GM03348 (cell line): ENCODE data around the gene KRT13.
"Not testable (repeated sequence)": the region's sequence is repeated elsewhere in the genome, so short reads cannot be mapped to it uniquely, and the experiment has no call there.

Experiments used
- DNase-seq: peaks from one replicate; pipeline ENCODE4 v3.0.0; 2012; ENCODE audit warnings: low spot score

KRT13 gene

GRCh38 chr17:41505007-41505808, at the start of gene KRT13:
KRT13 (minus strand) TSS chr17:41505612; CDS start chr17:41505550, 62 bp downstream.
- no peak for DNase-seq

DNA sequence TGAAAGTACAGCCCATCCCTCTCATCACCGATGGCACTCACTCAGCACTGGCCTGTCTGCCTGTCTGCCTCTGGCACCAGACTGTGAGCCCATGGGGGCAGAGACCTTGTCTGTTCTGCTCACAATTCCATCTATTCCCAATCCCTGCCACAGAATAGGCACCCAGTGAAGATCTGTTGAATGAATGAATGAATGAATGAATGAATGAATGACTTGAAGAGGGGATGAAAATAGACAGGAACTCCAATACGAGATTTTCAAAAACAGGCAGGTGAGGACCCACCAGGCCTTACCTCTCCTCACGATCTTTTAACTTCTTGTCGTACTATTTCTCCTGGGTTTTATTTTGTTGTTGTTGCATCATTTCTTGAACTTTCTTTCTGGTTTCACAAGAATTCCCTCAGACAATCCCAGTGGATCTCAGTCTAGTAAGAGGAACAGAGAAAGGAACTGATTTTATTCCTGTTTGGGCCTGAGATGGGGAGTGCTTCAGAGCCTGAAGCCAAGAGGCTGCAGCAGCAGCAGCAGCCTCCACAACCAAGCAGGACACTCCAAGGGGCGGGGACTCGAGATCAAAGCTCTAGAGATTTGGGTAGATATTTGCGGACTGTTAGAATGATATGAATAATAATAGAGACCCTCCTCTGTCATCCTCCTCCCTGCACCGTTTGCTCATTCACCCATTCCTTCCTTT, 48.7 kb upstream of the KRT13 start:
- no peak for DNase-seq

DNA sequence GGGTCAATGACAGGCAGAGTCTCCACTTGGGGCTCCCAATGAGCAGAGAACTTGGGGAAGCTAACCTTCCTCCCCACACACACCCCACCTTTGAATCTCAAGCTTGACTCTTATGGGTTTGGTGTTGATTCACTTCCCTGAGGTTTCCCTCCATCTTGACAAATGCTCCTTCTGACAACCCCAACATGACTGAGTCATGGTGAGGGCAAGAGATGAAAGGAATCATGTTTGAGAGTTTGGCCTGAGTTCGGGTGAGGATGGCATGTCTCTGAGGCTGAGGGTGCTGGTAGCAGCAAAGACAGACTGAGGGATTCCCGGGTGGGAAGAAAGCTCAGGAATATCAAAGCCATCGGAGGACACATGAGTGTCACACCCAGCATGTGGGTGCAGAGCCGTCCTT, 47.8 kb upstream of the KRT13 start:
- DNase-seq = no peak

DNA sequence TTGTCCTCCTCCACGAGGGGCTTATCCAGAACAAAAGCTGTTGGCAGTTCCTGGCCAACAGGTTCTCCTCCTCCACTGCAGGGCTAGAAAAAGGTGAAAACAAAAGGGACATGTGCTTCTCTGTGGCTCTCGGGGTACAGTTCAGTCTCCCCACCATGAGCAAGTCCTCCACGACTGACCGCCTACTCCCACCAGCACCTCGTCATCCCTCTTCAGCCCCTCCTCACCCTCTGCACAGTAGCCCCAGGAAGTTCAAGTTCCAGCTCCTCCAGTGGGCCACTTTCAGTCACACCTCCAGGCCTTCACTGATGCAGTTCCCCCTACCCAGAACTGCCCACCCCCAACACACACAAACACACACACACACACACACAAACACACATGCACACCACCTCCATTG, 47.0 kb upstream of the KRT13 start:
- no peak for DNase-seq

- no peak for DNase-seq
These were observed 46.0 kb upstream of the KRT13 start for GRCh38 chr17:41551365-41551764.

GRCh38 chr17:41549596-41550039, 44.2 kb upstream of the KRT13 start:
- DNase-seq = no peak

GRCh38 chr17:41548844-41549595, 43.6 kb upstream of the KRT13 start:
- peak; percentile 92 for DNase-seq

DNA sequence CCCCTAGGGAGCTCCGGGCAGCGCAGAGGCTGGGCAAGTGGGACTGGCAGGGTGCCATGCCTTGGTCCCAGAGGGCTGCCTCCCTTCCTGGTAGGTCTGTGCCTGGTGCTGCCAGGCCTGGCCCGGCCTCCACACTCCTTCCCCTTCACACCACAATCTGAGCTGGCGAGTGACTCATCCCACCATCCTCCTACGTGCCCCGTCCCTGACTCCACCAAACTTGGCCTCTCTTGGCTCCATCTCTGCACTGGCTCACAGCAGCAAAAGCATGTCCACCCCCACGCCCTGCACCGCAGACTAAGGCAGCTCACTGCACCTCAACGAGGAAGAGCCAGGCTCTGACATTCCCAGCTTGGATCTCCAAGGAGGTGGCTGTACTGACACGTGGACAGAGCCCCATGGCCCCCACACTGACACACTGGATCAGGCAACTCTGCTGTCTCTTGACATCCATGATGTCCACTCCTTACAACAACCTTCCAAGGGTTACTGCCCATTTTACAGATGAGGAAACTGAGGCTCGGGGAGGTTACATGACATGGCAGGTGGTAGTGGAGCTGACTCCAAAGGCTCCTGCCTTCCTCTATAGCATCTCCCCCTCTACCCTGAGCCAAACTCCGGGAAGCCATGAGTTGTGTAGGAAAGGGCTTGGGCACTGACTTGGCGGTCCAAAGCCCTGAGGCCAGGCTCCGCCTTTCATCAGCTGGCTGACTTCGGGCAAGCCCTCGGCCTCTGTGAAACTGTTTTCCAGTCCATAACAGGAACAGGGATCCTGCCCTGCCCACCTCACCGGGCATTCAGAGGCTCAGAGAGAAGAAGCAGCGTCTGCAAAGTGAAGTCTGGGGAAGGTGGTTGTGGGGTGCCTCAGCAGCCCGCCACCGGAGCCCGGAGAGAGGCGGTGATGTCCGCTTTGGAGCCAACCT, 42.8 kb upstream of the KRT13 start:
- DNase-seq = peak; percentile 94

- DNase-seq = no peak
These were observed 42.0 kb upstream of the KRT13 start for GRCh38 chr17:41547378-41547841.

DNA sequence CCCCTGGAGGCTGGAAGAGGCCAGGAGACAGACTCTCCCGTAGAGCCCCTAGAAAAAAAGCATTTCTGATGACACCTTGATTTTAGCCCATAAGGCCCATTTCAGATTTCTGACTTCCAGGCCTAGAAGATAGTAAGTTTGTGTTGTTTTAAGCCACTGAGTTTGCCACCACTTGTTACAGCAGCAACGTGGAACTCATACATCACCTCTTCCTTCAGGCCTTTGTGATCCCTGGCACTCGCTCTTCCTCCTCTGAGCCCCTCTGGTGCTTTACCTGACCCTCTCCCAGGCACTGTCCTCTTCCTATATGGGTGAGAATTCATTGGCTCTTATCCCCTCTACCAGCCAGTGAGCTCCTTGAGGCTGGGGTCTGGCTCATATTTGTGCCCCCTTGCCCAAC, 41.4 kb upstream of the KRT13 start:
- DNase-seq = no peak

DNA sequence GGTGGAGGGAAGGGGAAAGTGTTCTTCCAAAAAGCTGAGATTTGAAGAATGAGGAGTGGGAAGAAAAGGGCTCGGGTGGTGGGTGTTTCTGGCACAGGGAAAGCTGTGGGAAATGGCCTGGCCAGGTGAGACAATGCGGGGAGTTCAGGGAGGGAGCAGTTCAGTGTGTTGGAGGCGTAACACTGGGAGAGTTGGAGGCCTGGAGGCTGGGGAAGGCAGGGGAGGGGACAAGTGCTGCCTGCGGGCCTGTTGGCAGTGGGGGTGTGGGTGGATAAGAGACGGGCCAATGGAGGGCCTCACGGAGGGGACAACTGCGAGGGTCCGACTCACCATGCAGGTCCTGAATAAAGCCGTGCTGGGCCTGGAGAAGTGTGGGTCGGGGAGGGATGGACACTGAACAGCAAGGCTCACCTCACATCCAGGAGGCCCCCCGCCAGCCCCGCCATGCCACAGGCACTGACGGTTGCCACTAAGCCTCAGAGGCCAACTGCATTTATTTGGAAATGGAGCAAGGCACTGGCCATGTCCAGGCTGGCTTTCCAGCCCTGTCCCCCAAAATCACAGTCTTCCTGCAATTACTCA, 40.5 kb upstream of the KRT13 start:
- DNase-seq = no peak

GRCh38 chr17:41544935-41545334, 39.5 kb upstream of the KRT13 start:
- no peak for DNase-seq

DNA sequence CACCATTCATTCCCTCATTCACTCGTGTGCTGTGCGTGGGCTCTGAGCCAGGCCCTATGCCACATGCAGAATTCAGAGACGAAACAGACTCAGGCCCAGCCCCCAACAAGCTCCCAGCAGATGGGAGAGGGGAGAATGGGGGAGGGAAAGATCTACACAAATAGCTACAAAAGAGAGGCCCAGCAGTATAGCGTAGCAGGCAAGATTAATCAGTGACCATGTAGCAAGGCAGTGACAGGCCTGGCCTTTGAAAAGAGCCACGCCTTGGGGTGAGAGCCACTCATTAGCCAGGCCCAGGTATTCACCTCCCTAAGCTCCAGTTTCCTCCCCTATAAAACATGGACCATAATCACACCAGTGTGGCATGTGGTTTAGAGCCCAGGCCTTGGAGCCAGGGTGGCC, 39.1 kb upstream of the KRT13 start:
- no peak for DNase-seq

DNA sequence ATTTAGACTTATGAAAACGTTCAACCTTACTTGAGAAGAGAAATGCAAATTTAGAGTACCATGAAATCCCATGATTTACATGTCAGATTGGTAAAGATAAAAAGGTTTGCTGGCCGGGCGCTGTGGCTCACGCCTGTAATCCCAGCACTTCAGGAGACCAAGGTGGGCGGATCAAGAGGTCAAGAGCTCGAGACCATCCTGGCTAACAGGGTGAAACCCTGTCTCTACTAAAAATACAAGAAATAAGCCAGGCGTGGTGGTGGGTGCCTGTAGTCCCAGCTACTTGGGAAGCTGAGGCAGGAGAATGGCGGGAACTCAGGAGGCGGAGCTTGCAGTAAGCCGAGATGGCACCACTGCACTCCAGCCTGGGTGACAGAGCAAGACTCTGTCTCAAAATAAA, 37.4 kb upstream of the KRT13 start:
- DNase-seq = not testable (repeated sequence)

DNA sequence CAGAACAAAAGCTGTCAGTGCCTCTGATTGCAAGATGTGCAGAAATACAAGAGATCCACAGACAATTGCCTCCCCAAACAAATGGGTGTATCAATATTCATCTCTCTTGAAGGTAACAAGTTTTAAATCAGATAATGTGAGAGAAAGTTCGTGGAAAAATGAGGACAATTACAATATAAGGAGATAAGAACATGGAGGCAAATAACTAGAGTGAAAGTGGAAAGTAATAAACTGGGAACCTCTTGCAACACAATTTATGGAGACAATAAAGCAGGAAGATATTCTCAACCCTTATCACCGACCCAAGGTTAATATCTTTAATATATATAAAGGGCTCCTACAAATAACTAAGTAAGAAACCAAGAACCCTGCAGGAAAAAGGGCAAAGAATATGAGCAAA, 36.9 kb upstream of the KRT13 start:
- no peak for DNase-seq

DNA sequence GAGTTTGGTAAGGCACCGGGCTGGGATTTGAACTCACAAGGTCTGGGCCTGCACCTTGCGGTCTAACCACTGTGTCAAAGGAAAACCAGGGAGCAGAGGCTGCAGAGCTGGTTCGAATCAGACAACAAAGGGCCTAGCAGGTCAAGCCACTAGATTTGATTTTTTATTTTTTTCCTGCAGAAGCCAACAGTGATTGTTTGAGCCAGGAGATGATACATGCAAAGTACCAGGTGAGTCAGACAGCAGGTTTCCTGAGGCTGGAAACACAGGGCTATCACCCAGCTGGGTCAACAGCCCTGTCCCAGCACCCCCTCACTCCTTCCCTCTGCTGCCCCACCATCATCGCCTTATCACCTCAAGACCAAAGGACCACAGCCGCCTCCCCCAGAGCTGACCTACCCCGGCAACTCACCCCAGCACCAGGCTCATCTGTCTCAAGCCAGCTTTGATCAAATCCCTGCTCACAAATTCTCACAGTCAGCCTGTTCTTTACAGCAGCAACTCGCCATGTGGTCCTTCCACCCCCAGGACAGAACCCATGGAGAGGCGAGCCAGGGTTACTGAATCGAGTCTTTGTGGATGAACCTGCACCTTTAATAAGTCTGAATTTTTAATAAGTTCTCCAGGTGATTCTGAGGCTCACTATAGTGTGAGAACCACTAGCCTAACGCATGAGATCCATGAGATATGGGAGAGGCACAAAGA, 35.7 kb upstream of the KRT13 start:
- no peak for DNase-seq

DNA sequence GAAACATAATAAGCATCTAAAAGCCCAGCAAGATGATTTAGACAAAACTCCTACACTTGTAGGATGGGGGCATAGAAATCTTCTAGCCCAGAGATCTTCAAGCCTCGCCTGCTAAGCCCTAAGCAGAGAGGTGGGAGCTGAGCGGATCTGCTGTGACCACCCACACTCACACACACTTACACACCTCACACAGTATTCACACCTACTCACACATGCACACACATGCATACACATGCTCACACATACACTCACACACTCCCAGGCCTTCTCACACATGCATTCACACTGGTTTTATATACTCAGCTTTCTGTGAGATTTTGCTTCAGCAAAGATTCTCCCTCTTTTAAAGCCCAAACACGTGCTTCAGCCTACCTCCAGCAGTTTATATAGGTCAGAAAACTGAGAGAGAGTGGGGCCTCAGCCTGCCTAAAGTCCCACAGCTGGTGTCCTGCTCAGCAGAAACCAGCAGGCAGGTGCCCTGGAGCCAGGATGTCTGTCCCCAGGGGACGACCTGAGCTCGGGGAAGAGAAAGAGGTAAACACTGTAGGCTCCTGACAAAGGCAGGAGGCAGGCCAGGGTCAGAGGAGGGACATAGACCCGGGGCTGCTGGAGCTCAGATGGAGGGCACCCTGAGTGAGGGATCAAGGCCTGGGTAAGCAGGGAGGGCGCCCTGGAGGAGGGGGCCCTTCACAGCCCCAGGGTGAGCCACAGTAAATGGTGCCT, 34.7 kb upstream of the KRT13 start:
- no peak for DNase-seq

DNA sequence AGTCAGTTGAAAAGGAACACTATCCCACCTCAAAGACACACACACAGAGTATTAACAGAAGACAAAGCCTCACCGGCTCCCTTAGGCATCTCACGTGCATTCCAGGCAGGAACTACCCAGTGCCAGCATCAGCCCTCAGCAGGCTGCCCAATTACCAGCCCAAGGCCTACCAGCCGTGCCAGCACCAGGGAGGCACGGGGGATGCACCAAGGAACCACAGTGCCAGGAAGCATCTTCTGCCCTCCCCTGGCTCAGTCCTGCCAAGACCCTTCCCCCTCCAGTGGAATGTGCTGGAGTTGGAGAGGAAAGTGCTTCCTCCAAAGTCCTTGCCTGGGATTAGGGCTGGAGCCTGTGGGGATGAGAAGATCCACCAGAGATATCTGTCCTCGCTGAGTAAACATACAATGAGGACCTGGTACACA, 33.7 kb upstream of the KRT13 start:
- DNase-seq = no peak

- peak; percentile 46 for DNase-seq
These were observed 33.2 kb upstream of the KRT13 start for GRCh38 chr17:41538565-41538991.

DNA sequence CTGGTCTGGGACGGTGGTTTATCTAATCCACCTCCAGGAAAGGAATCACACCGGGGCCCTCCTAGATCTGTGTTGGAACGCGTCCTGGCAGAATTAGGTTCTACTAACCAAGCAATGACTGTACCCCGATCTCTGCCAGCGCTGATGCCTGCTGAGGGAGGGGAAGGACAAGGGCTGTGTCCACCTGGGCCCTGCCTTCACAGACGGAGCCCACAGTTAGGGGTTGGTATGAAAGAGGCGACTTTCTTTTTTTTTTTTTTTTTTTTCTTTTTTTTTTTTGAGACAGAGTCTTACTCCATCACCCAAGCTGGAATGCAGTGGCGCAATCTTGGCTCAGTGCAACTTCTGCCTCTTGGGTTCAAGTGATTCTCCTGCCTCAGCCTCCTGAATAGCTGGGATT, 32.6 kb upstream of the KRT13 start:
- DNase-seq = no peak
